Measurements from ENCODE around the gene CXCL16. TPM values are rescaled to one million over a fixed set of nuclear protein-coding genes. Genes with fewer than 3 reads are reported as not detected.

CXCL16 gene
- total and polyA plus RNA-seq, 8 donors: 13.7 to 47.4 (median 28.8) TPM

DNA sequence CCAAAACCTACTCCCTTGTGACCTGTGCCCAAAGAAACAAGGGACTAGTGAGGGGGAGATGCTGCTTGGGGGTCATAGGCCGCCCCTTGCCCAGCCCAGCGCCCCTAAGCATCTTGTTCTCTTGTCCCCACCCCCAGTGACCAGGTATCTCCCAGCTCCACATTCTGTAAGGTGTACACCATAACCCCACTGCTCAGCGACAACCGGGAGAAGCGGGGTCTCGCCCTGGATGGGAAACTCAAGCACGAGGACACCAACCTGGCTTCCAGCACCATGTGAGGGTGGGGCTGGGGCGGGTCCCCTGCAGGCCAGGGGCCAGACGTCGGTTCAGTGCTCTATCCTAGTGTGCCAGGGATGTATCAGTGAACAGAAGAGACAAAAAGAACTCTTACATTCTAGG is 20.6 kb downstream of the CXCL16 start:
- intact Hi-C loops (cut with DNase I; ENCODE audit: low total_unique reads): no loop called here
- Histone ChIP-seq H3K27ac (peak overlapping the region in 4 of 5 donors; percentile 37 to 79 (median 68)), H3K4me1 (peaks cover 16 to 56% (median 29%) of the 10 kb centered on the region in 4 donors)

GRCh38 chr17:4718276-4718675 is 21.5 kb downstream of the CXCL16 start:
- Histone ChIP-seq H3K36me3 (peaks cover 29 to 55% (median 49%) of the 10 kb centered on the region in 4 donors), H3K4me1 (peaks cover 16 to 64% (median 29%) of the 10 kb centered on the region in 4 donors), H3K27ac (peak overlapping the region in 2 of 5 donors; percentile 5 to 73), H3K9me3 (no peaks in the 10 kb centered on the region), H3K27me3 (no peaks in the 10 kb centered on the region), H3K4me3 (no peak overlapping the region)
- no peak for DNase-seq
- TF ChIP-seq POLR2A (IDR thresholded peaks at IDR 0.05) (no peak), EP300 (IDR thresholded peaks at IDR 0.05) (no peak), CTCF (IDR thresholded peaks at IDR 0.05) (no peak), POLR2AphosphoS5 (IDR thresholded peaks at IDR 0.05) (no peak)
- WGBS, 5 donors: 94 to 99% (median 96%) methylated on average over 13 of the region's 13 CpGs
- intact Hi-C loops (cut with DNase I; ENCODE audit: low total_unique reads): no loop called here

More for the DNA sequence above, 20.6 kb downstream of the CXCL16 start:
- Histone ChIP-seq H3K4me3 (no peak overlapping the region), H3K27me3 (no peaks in the 10 kb centered on the region), H3K9me3 (no peaks in the 10 kb centered on the region), H3K36me3 (peaks cover 29 to 55% (median 49%) of the 10 kb centered on the region in 4 donors)
- 75 to 80% (median 77%) methylated on average over 10 of the region's 10 CpGs for WGBS, 5 donors
- no peak for TF ChIP-seq POLR2A (IDR thresholded peaks at IDR 0.05)
- no peak for TF ChIP-seq POLR2AphosphoS5 (IDR thresholded peaks at IDR 0.05)
- TF ChIP-seq EP300 (IDR thresholded peaks at IDR 0.05): no peak
- TF ChIP-seq CTCF (IDR thresholded peaks at IDR 0.05): no peak
- no peak for DNase-seq

DNA sequence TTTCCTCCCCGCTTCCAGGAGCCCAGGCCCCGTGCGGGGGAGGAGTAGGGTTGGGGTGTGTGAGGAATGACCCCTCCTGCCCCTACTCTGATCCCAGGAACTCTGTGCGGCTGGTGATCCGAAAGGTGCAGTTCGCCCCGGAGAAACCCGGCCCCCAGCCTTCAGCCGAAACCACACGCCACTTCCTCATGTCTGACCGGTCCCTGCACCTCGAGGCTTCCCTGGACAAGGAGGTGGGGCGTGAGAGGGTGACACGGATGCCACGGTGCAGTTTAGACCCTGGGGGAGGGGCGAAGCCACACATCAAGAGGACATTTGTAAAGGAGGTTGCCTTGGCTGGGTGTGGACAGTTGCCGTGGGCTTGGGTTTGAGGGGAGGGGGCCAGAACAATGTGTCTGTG is 21.9 kb downstream of the CXCL16 start:
- Histone ChIP-seq H3K4me1 (peaks cover 16 to 68% (median 31%) of the 10 kb centered on the region in 4 donors), H3K4me3 (no peak overlapping the region), H3K27ac (peak overlapping the region in 2 of 5 donors; percentile 16 to 73), H3K27me3 (no peaks in the 10 kb centered on the region), H3K36me3 (peaks cover 29 to 55% (median 49%) of the 10 kb centered on the region in 4 donors), H3K9me3 (no peaks in the 10 kb centered on the region)
- no peak for DNase-seq
- no peak for TF ChIP-seq CTCF (IDR thresholded peaks at IDR 0.05)
- no peak for TF ChIP-seq POLR2A (IDR thresholded peaks at IDR 0.05)
- no peak for TF ChIP-seq EP300 (IDR thresholded peaks at IDR 0.05)
- no peak for TF ChIP-seq POLR2AphosphoS5 (IDR thresholded peaks at IDR 0.05)
- WGBS, 5 donors: 83 to 92% (median 84%) methylated on average over 17 of the region's 17 CpGs
- intact Hi-C loops (cut with DNase I; ENCODE audit: low total_unique reads): no loop called here

- intact Hi-C loops (cut with DNase I; ENCODE audit: low total_unique reads): no loop called here
- DNase-seq: no peak
- H3K36me3 ChIP-seq: peaks cover 29 to 54% (median 49%) of the 10 kb centered on the region in 4 donors
These were observed 23.6 kb downstream of the CXCL16 start for GRCh38 chr17:4716081-4716480.

More at GRCh38 chr17:4716081-4716480, 23.6 kb downstream of the CXCL16 start:
- no peak for TF ChIP-seq CTCF (IDR thresholded peaks at IDR 0.05)
- no peak for TF ChIP-seq EP300 (IDR thresholded peaks at IDR 0.05)
- TF ChIP-seq POLR2A (IDR thresholded peaks at IDR 0.05): no peak
- no peak for TF ChIP-seq POLR2AphosphoS5 (IDR thresholded peaks at IDR 0.05)
- H3K27ac ChIP-seq: peak overlapping the region in 2 of 5 donors; percentile 16 to 73
- H3K9me3 ChIP-seq: no peaks in the 10 kb centered on the region
- no peaks in the 10 kb centered on the region for H3K27me3 ChIP-seq
- H3K4me1 ChIP-seq: peaks cover 29 to 71% (median 37%) of the 10 kb centered on the region in 4 donors
- WGBS, 5 donors: 95 to 97% (median 96%) methylated on average over 10 of the region's 10 CpGs
- H3K4me3 ChIP-seq: peak overlapping the region in 2 of 4 donors; percentile 3 to 15
